Activated CD4-positive, CD25-positive, alpha-beta regulatory T cell treated with anti-CD3 and anti-CD28 coated beads, Interleukin-2, amount 50 U/mL, for 72 hours (primary cell): ENCODE results near the gene TNKS2.
"Not testable (repeated sequence)": the region's sequence is repeated elsewhere in the genome, so short reads cannot be mapped to it uniquely, and the experiment has no call there.

Experiments
- DNase-seq: peaks from one replicate; pipeline ENCODE4 v3.0.0; 2021

The TNKS2 gene

GRCh38 chr10:91879515-91880170 lies 81.4 kb downstream of the TNKS2 start:
- no peak for DNase-seq

DNA sequence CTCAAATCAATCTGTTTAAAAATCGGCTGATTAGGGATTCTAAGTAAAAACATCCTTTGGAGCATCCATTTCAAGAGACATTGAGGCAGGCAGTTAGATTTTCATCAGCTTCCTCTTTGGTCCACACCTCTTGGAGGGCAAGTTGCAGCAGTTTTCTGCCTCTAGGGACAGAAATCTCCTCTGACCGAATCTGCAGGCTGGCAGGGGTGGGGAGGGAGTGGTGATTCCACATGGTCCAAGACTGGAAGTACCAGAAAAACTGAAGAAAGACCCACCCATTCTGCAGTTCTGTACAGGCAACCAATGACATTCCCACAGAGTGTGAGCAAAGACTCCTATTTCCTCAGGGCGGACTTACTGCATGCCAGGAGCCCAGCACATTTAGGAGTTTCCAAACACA lies 82.1 kb downstream of the TNKS2 start:
- no peak for DNase-seq

- DNase-seq, result no peak
These were observed 85.6 kb downstream of the TNKS2 start for GRCh38 chr10:91883549-91884444.

GRCh38 chr10:91884536-91884935 lies 86.3 kb downstream of the TNKS2 start:
- no peak for DNase-seq

GRCh38 chr10:91885362-91886079 lies 87.3 kb downstream of the TNKS2 start:
- DNase-seq, result no peak

- DNase-seq, result no peak
These were observed 88.7 kb downstream of the TNKS2 start for GRCh38 chr10:91886954-91887271.

- DNase-seq, result peak; percentile 34
These were observed 89.2 kb downstream of the TNKS2 start for GRCh38 chr10:91887272-91888076.

GRCh38 chr10:91891125-91892001 lies 93.1 kb downstream of the TNKS2 start:
- no peak for DNase-seq

GRCh38 chr10:91893051-91893450 lies 94.8 kb downstream of the TNKS2 start:
- DNase-seq, result no peak

DNA sequence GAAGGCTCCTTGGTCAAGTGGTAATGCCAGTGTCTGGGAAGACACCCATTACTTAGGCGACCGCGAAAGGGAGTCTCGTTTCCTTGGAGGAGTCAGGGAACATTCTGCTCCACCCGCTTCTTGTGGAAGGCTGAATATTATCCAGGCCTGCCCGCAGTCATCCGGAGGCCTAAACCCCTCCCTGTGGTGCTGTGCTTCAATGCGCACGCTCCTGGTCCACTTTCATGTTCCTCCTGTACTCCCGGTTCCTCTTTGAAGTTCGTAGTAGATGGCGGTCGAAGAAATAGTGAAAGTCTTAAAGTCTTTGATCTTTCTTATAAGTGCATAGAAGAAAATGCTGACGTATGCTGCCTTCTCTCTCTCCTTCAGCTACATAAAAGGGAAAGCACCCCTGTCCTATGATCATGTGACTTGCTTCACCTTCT lies 96.0 kb downstream of the TNKS2 start:
- not testable (repeated sequence) for DNase-seq

GRCh38 chr10:91896212-91896756 lies 98.1 kb downstream of the TNKS2 start:
- no peak for DNase-seq

DNA sequence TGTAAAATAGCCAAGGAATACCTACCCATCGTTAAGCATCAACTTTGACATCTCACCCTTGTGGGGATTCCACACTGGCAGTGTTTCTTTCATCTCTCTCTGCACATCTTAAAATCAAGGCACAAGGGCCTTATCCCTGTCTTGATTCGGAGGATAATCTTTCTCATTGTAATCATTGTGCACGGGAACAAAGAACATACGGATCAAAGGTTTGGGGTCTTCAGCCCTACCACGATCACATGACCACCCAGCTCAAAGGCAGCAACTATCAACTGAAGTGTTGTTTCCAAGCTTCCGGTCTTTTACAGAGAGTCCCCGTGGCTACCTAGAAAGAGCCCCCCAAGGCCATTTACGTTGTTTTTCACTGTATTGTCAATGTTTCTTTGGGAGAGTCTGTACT lies 99.2 kb downstream of the TNKS2 start:
- no peak for DNase-seq

- peak; percentile 38 for DNase-seq
These were observed 103.8 kb downstream of the TNKS2 start for GRCh38 chr10:91901784-91902677.

GRCh38 chr10:91907033-91907594 lies 108.9 kb downstream of the TNKS2 start:
- no peak for DNase-seq

DNA sequence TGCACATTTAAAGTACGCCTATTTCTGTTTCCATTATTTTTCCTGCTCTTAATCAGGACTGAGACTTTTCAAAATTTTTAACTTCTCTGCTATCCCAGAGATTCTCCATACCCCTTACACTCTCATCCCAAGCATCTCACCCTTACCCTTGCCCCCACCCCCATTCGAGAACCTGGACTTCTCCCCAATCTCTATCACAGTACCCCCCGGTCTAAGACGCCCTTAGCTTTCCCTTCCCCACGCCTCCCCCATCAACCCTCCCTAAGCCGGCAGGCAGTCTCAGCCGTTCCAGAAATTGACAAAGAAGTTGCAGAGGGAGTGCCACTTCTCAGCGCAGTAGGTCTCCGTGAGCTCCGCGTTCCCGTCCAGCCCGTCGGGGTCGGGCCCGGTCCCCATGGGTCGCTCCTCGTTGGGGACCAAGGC lies 109.7 kb downstream of the TNKS2 start:
- no peak for DNase-seq

DNA sequence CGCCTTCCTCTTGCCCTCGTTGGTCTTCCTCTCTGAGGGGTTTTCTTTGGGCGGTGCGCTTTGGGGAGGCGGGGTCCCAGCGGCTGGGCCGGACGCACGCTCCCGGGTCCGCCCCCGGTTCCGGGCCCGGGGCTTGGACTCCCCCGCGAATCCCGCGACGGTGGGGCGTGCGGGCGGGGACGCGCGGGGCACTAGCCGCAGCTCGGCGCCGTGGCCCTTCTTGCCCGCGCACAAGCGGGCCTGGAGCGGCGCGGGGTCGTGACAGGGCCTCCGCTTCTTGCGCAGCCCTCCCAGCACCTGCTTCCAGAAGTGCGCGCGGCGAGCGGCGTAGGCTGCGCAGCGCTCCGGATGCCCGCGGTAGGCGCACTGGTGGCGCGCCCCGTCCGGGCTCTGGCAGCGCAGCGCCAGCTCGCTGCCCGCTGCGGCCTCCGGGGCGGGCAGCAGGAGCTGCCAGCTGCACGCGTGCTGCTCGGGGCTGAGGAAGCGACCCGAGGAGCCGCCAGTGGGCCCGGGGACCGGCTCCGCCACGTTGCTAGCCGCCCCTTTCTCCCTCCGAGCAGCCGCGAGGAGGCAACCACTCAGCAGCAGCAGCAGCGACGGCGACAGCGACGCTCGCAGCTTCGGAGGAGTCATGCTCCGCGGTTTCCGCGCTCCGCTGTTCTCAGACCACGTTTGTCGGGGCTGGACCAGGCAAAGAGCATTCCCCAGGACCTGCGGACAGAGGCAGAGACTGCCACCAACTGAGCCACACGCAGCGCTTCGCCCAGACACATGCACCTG lies 110.3 kb downstream of the TNKS2 start:
- DNase-seq, result peak; percentile 74

DNA sequence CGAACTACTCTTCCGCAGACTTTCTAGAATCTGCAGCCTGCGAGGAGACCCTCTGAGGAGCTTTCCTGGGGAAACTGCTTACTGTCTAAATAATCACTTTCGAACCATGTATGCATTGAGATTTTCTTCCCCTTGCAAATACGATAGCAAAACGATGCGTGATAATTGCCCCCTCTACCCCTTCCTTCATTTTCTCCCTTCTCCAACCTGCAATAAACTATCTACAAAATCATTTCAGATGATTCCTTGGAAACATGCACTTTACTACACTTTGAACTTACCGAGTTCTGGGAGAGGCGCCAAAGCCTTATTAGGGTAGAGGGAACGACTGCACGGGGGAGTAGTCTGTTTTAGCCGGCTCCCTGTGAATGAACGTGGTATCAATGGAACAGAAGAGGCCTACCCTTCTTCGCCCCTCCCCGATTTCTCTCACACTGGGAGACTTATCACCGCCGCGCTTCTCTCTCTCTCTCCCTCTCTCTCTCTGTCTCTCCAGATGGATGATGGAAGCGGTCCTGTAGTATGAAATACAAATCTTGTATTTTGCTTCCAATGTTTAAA lies 111.0 kb downstream of the TNKS2 start, which contains the start of gene FGFBP3:
FGFBP3 (minus strand) TSS at position 370 of the 561 bp plus-strand sequence. CDS start 517 bp downstream, outside the sequence.
- peak; percentile 37 for DNase-seq

DNA sequence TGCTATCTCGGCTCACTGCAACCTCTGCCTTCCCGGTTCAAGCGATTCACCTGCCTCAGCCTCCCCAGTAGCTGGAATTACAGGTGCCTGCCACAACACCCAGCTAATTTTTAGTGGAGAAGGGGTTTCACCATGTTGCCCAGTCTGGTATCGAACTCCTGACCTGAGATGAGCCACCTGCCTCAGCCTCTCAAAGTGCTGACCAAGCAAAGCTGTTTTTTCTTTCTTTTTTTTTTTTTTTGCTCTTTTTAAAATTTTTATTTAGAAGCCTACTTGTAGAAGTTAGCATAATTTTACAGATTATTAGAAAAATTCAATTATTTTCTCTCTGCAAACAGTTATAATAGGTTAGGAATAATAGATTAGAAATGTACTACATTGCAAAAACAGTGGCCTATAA lies 112.2 kb downstream of the TNKS2 start:
- DNase-seq, result no peak
